HG02610 (cell line): Measurements from ENCODE around the gene RPL38.

Experiments used
- ATAC-seq: cut with Tn5 transposase; IDR thresholded peaks from one replicate; pipeline ENCODE4 v1.9.1; 2021; ENCODE audit warnings: mild to moderate bottlenecking, moderate library complexity; ENCODE audit not compliant: unreplicated experiment

RPL38 gene

DNA sequence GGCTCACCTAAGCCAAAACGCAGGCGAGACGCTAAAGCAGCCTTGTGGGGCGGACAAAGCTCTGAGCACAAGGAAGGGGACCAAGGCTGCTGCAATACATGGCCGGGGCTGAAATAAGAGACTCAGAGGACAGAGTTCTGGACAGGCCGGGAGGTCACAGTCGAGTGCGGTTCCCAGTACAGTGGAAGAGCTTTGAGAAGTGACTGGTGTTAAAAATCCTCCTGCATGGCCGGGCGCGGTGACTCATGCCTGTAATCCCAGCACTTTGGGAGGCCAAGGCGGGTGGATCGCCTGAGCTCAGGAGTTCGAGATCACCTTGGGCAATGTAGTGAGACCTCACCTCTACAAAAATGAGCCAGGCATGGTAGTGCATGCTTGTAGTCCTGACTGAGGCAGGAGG, 20.4 kb downstream of the RPL38 start:
- no peak for ATAC-seq

DNA sequence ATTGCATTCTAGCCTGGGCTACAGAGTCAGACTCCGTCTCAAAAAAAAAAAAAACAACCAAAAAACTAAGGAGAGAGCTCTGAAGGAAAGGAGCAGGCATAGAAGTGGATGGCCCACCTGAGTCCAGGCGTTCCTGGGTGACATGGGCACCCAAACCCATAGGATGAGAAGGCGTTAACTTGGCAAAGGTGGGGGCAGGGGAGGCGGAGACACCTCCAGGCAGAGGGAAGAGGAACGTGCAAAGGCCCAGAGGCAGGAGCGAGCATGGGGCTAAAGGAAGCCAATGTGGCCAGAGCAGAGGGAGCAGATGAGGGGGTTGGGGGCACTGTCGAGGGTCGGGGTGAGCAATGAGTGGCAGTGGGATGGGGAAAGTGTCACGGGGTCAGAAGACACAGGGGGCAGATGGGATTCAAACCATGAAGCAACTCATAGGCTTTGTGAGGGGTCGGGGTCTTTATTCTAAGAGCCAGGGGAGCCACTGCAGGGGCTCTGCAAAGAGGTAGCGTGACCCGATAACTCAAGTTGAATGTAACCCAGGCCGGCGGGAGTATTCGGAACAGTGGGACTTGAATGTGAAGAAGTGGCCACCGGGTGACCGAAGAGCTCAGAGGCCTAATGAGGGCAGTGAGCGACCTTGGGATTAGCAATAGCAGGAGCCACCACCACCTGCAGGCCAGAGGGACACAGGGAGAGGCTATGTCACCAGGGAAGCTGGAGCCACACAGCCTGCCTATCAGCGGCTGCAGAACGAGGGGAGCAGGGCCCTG, 21.7 kb downstream of the RPL38 start:
- ATAC-seq = no peak

DNA sequence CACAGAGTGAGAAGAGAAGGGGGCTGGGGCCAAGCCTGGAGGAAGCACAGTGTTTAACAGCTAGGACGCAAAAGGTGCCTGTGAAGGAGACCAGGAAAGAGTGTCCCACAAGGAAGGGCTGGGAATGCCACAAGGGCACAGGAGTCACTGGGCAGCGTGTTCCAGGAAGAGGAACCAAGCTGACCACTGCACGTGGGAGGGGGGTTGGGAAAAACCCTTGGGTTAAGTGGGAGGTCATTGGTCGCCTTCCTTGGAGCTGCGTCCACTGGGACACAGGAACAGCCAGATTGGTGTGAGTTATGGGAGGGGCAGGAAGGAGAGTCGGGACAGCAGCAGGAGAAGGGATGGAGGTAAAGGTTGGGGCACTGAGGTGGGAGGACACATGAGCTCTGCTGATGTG, 22.8 kb downstream of the RPL38 start:
- no peak for ATAC-seq

DNA sequence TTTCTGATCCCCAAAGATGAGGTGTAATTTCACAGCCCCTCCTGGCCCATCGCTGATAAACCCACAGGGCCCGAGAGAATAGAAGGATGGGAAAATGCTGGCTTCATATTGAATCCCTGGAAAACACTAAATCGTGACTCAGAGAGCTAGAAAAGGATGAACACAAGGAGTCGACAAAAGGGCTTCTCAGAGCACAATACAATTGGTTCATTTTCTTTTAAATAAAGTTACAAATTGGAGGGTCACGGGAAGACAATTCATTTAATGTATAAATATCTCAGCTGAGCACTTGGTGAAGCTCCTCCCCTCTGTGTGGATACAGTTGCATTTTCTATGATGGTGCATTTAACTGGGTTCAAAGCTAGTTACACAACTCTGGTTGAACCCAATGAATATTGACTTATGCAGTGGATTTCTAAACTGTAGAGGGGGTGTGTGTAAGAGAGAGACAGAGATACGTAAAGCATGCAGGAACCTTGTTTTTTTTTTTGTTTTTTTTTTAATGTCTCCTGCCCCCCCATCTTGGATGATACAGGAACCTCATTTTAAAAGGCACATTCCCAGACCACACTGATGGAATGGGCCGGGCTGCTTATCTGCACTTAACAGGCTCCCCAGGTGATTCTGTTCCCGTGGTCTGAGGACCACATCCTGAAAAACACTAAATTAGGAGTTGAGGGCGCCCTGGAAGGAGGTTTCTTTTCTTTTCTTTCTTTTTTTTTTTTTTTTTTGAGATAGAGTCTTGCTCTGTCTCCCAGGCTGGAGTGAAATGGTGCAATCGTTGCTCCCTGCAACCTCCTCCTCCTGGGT, 24.0 kb downstream of the RPL38 start:
- ATAC-seq = no peak

DNA sequence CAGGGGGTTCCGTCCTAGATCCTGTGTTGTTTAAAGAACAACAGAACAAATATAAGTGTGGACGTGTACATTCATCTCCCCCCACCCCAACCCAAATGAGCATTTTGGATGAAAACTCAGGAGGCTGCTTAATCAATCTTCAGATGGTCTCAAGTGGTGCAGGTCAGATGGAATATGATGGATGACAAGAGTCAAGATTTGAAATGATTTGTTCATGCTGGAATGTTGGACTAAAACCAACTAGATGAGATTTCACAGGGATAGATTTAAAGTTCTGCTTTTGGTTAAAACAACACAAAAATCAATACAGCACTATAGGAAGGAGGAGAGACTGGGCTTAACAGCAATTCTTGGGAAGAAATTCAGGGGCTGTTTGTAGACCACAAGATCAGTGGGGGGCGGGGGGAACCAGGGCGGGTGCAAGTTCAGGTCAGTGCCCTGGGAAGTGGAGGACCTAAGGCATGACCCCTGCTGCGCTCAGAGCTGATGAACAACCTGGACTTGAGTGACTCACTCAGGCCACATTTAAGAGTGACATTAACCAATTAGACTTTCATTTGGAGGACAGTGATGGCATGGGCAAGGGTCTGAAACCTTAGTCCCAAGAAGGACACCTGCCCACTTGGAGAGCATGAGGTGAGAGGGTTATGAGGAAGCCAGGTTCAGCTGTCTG, 25.0 kb downstream of the RPL38 start:
- no peak for ATAC-seq

DNA sequence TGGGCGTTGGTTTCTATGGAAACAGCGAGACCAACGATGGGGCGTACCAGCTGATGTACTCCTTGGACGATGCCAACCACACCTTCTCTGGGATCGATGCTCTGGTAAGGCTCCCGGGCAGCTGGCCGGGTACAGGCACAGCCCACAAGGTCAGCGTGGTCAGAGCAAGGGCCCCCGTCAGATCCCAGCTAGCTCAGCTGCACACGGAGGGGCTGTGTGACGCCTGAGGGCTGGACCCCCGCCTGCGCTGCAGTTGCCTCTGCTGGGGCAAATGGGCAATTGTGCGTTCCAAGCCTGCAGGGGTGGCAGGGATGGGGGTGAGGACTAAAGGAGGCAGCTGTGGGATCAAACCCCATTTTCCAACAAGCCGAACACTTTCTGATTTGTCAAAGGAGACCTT, 27.4 kb downstream of the RPL38 start:
- ATAC-seq = no peak

DNA sequence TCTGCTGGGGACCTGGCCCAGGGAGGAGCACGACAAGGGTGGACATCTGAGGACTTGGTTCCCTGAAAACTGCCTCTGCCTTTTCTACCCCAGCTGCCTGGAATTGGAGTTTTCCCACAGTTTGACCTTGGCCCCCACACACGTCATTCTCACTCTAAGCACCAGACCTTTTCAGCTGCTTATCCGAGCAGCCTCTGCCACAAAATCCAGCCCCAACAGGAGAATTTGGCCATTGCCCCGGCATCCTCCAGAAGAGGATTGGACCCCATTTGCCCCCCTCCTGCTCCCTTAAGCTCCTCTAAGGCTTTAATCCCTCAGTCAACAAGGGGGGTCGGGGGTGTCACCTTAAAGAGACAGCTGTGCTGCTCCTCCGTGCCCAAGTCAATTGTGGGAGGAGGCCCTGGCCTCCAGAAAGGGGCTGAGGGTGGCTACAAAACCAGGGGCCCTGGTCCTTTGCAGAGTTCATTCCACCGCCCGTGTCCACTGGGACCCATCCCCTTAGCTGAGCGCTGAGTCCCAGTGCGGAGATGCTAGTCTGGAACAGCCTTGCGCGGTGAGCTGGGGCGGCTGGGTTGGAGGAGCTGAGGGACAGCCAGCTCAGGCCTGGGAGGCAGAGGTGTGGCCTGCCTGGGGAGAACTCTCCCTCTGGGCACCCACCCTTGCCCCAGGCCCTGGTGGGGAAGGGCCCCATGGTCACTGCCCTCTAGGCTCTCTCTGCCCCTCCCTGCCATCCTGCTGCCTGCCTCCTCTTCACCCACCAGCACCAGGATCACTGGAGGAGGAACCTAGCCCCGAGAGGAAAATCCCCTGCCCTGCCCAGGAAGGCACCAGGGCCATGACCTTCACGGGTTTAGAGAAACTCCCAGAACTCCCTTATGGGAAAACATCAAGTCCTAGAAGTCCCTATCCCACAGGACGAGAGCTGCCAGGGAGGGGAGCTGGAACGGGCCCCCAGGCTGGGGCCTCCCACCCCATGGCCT, 28.7 kb downstream of the RPL38 start:
- no peak for ATAC-seq

DNA sequence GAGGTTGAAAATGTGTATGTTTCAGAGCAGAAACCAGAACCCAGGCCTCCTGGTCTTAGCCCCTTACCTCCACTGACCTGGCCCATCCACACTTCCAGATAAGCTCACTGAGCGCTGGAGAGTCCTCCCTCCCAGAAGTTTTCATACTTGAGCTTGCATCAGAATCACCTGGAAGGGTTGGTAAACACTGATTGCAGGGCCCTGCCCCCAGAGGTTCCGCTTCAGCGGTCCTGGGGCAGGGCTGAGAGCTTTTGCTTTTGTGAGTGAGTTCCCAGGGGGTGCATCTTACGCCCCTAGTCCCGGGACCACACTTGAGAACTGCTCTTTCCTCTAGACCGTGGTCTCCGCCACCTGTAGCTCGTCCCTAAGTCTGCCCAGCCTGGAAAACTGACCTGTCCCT, 30.5 kb downstream of the RPL38 start:
- ATAC-seq = no peak

DNA sequence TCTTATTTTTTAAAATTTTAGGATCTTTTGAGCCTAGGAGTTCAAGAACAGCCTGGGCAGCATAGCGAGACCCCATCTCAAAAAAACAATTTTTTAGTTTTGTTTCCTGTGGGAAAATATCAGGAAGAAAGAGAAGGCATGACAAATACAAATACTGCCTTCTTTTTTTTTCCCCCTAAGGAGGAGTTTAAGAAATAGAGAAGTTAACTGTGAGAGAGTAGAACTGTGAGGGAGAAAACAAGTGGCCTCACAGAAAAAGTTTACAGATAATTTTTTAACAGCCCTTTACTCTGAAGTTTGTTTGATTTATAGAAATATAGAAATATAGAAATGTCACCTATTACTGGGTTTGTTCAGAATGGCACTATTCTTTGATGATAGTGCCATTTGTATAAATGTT, 31.0 kb downstream of the RPL38 start:
- no peak for ATAC-seq

DNA sequence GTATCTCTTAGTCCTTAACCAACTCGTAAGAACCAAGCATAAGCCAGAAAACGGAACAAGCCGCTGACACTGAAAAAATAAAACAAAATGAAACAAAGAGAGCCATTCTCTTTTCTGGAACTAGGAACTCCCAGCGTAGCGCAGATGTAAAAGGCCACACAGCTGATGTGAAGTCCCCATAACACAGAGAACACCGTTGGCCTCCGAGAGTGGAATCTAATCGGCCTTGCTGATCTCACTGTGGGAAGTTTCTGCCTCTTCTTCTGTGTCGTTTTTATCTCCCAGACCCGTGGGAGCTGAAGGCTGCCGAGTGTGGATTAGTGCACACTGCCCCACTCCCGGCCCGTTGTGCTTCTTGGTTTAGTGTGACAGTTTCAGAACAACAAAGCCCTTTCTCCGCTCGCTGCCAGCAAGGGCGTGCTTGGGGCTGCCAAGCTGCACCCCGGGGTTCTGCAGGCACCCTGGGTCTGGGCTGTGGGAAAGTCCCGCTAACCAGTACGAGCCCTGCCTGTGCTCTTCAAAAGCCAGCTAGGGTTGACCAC, 31.6 kb downstream of the RPL38 start:
- ATAC-seq = peak; percentile 41

DNA sequence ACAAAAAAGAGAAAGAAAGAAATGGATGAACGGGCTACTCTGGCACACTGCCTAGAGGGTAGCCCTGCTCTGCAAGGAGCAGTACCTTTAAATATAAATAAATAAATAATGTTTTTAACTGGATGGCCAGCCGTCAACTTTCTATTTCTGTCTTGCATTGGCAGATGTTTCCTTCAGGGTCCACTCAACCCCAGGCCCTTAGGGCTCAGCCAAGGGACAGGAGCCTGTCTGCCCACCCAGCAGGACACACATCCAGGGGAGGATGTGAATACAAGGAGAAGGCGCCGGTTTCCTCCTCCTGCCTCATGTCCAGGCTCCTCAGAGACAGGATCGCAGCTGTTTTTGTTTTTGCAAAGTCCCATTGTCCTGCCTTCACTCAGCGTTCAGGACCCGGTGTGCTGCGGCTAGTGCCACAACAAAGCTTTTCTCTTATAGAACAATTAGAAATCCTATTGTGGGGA, 32.5 kb downstream of the RPL38 start:
- ATAC-seq = no peak

DNA sequence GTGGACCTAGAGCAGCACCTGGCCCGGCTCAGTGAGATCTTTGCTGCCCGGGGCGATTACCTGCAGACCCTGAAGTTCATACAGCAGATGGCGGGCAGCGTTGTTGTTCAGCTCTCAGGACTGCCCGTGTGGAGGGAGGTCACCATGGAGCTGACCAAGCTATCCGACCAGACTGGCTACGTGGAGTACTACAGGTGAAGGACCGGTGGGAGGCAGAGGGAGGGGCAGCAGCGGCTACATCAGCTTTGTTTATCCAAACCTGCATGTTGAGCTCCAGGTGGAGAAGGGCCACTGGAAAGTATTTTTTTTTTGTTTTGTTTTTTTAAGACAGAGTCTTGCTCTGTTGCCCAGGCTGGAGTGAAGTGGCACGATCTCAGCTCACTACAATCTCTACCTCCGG, 33.8 kb downstream of the RPL38 start:
- ATAC-seq = no peak

DNA sequence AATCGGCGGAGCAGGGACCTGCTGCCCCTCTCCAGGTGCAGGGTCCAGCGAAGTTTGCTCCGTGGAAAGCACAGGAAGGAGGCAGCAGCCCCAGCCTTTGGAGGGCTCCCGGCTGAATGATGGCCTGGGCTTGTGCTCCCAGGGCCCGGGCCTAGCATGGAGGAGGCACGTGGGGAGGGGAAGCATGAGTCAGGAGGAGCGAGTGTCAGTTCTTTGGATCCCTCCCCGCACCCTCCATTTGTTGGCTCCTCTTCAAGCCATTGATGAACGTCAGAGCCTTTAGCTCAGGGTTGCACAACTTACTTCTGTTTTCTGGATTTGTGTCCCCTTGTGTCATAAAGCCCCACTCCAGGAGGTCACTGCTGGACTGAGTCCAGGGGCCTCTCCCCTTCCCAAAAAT, 35.7 kb downstream of the RPL38 start:
- no peak for ATAC-seq

DNA sequence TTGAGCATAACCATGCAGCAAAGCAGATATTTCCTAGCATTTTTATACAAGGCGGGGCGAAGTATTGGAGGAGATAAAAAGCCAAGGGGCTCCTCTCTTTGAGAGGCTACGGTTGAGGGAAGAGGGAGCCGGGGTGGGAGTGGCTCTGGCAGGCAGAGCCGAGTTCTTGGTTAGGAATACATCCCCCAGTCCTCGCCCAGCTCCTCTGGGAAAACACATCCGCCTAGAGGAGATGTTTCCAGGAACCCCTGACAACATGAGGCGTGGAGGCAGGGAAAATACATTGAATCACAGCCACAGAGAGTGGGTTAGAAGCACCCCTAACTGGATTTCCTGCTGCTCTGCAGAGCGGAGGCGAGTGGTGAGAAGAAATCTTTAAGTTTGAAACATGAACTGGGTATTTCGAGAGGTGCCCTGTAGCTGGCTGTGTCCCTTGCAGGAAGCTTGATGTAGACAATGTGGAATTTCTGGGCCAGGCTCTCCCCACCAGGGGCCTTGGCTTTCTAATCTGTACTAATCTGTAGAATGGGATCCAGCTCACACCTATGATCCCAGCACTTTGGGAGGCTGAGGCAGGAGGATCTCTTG, 37.2 kb downstream of the RPL38 start:
- no peak for ATAC-seq

DNA sequence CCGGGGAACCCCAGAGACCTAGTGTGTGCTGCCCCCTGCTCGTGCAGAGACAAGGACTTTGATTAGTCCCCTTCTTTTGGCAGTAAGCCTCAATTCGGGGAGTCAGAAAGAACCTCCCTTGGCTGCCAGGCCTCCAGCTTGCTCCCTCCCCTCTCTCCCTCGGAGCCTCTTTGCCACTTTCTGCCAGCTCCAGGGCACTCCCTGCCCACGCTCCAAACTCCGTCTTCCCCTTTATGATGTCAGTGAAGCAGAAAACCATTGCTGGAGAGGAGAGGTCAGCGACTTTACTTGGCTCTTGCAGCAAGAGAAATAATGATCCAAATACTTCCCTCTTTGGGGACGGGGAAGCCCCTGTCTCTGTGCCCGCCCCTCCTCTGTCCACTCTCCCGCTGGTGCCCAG, 38.0 kb downstream of the RPL38 start:
- no peak for ATAC-seq

DNA sequence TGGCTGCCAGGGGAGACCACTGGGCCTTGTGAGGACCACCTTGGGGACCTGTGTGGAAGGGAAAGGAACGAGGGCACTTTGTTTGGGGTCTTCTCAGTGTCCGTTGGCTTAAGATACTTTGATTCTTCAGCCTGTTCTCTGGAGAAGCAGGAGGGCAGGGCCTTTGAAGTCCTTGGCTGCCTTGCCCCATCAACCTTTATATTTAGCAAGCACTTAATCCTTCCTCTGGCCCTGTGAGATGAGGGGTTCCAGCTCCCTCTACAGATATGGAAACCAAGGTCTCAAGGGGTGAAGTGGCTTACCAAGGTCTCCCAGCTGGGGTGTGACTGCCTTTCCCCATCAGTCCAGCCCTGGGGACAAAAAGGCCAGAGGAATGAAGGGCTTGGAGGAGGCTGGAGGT, 38.4 kb downstream of the RPL38 start:
- no peak for ATAC-seq

DNA sequence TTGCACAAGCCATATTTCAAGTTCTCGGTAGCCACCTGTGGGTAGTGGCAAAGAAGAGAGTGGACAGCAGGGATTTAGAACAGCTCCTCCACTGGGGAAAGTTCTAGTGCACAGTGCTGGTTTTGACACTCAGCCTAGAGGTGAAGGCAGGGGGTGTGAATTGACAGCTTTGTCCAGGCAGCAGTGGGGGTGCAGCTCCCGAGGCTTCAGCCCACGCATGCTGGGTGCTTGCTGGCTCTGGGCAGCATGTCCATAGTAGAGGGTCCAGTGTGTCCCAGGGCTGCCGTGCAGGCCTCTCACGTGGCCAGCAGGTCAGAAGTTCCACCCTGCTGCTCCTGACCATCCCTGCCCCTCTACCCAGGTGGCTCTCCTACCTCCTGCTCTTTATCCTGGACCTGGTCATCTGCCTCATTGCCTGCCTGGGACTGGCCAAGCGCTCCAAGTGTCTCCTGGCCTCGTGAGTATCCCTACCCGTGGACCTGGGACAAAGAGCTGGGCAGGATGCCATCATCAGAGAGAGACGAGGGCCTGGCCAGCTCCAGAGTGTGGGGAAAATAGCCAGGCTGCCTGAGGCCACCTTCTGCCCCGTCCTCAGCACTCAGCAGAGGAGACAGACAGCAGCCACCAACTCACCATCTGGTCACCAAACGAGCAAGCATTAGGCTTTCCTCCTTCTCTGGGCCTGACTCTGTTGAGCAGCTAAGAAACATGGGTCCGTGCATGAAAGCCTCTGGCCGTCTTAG, 39.7 kb downstream of the RPL38 start:
- no peak for ATAC-seq

DNA sequence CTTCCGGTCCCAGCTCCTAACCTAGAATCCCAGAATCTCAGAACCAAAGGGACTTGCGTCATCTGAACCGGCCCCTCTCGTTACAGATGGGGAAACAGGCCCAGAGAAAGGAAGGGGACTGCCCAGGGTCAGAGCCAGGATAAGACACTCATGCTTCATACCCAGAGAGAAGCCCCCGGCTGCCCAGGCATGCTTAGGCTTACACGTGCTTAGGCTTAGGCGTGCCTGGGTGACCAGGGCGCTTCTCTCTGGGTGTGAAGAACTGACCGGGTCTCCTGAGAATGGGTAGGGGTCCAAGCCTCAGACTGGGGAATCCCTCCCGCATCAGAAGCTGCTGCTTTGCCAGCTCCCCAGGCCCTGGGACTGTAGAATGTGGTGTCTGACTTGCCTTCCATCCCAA, 40.6 kb downstream of the RPL38 start:
- no peak for ATAC-seq

DNA sequence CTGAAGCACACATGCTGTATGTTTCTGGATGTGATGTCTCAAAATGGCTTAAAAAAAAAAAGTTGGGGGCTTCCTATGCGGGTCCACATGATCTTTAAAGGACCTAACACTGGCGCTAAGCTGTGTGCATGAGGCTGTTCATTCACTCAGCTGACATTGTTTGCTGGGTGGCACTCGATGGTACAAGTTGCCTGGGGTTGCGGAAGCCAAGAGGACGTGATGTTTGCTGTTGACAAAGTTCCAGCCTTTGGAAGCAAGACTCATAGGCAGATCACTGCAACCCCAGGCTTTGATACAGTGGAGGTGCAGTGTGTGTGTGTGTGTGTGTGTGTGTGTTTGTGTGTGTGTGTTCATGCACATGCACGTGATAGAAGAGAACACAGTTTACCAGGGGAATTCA, 41.1 kb downstream of the RPL38 start:
- no peak for ATAC-seq
